HL-60 (cell line): Measurements from ENCODE around the gene ZNF600.

ENCODE experiments used
- CTCF ChIP-seq: IDR thresholded peaks from one replicate; pipeline ENCODE4 v1.5.1; 2011; ENCODE audit warnings: low read length, control low read depth, inconsistent platforms; ENCODE audit not compliant: insufficient read depth
- GABPA ChIP-seq: IDR thresholded peaks from 2 replicates; pipeline ENCODE4 v1.6.1; 2012; ENCODE audit warnings: low read depth
- POLR2AphosphoS5 ChIP-seq: IDR thresholded peaks from 2 replicates; pipeline ENCODE4 v1.6.1; 2012; ENCODE audit warnings: low read depth
- REST ChIP-seq: IDR thresholded peaks from 2 replicates; pipeline ENCODE4 v1.6.1; 2012; ENCODE audit warnings: low read depth; ENCODE audit not compliant: insufficient replicate concordance

- TF ChIP-seq GABPA: no peak
- no peak for TF ChIP-seq CTCF
- TF ChIP-seq POLR2AphosphoS5: no peak
- TF ChIP-seq REST: no peak
Observed at GRCh38 chr19:52725528-52725961, 61.0 kb downstream of the ZNF600 start.
